Heart right ventricle (tissue), 16 donors: ENCODE data around the gene LPP. TPM values are rescaled to one million over a fixed set of nuclear protein-coding genes. Genes with fewer than 3 reads are reported as not detected.

Source experiments
- ATAC-seq, 8 donors: fragments of 200-7000 bp; cut with Tn5 transposase; one replicate each; pipeline ENCODE4 v1.9.1; 2020; ENCODE audit warnings: mild to moderate bottlenecking in 8 of 8, moderate library complexity in 8 of 8, moderate number of reproducible peaks in 1 of 8
- DNase-seq, 2 donors: peaks; one replicate each; pipeline ENCODE4 v3.0.0-alpha.2; 2020
- H3K27ac ChIP-seq, 10 donors: fragments of 200-600 bp; sonication (generic) in 2 of 10; one replicate each; pipeline versions ENCODE4 v1.5.0 to v1.8.0; 2020 to 2022; ENCODE audit warnings: mild to moderate bottlenecking in 3 of 10
- H3K27me3 ChIP-seq, 7 donors: fragments of 200-600 bp; one replicate each; pipeline ENCODE4 v1.8.0; 2021 to 2022; ENCODE audit warnings: mild to moderate bottlenecking in 2 of 7
- H3K36me3 ChIP-seq, 9 donors: fragments of 200-600 bp; sonication (generic) in 1 of 9; one replicate each; pipeline versions ENCODE4 v1.5.0 to v1.8.0; 2020 to 2022; ENCODE audit warnings: mild to moderate bottlenecking in 2 of 9
- H3K4me1 ChIP-seq, 9 donors: fragments of 200-600 bp; sonication (generic) in 1 of 9; one replicate each; pipeline versions ENCODE4 v1.5.0 to v1.8.0; 2020 to 2022; ENCODE audit warnings: mild to moderate bottlenecking in 4 of 9
- H3K4me3 ChIP-seq, 10 donors: fragments of 200-600 bp; sonication (generic) in 2 of 10; one replicate each; pipeline versions ENCODE4 v1.5.0 to v1.8.0; 2020 to 2022; ENCODE audit warnings: mild to moderate bottlenecking in 7 of 10, moderate library complexity in 2 of 10
- H3K9me3 ChIP-seq, 11 donors: fragments of 200-600 bp in 10 of 11; sonication (generic) in 2 of 11; one replicate each; pipeline versions ENCODE4 v1.5.0 to v1.8.0; 2013 to 2022; ENCODE audit warnings: mild to moderate bottlenecking in 2 of 11, control low read depth in 1 of 11, moderate library complexity in 1 of 11
- WGBS, 2 donors: extraction: QIAGEN DNeasy Blood & Tissue Kit; methylation state at CpG; one replicate each; pipeline ENCODE4 v1.1.7; 2013; ENCODE audit warnings: inconsistent platforms in 1 of 2; 5-methylcytosine and 5-hydroxymethylcytosine counted together
- intact Hi-C, 10 donors: fragments of 100-400 bp; cut with DNase I; formaldehyde crosslinking; loops; one replicate each; pipeline versions ENCODE4 v1.11.1 to v1.14.2; 2022
- polyA plus RNA-seq, 2 donors: library from polyadenylated mRNA; stranded (reverse); fragments of 200-250 nt; gene quantifications; one replicate each; pipeline ENCODE4 v1.2.3, GENCODE V29; 2013
- total RNA-seq, 10 donors: library from RNA; stranded (reverse); fragmentation: NEBNext Ultra II Directional in 3 of 10; extraction: Animal tissue kit (Norgen Biotek cat#: 25700) in 3 of 10; gene quantifications; one replicate each; pipeline versions ENCODE4 v1.2.1 to v1.2.4, GENCODE V29; 2021 to 2023
- TF ChIP-seq, protein P1 (sequence below), 9 donors: fragments of 200-600 bp; sonication (generic) in 2 of 9; IDR thresholded peaks; one replicate each; pipeline versions ENCODE4 v1.5.0 to v1.8.0; 2021 to 2022; ENCODE audit warnings: antibody characterized with exemption in 9 of 9, mild to moderate bottlenecking in 5 of 9, moderate library complexity in 1 of 9
- donor health status: Arrhythmogenic right ventricular cardiomyopathy.
- donor health status: ischemic (EF 13 %, LVEDD 7.1; RV severe dilation, severe dysfunction).
- donor health status: healthy with polysubstance abuse.
- donor health status: DM: no; HTN: yes; CAD: no.
- donor health status: DM: no; HTN: no; CAD: no.
- donor health status: ischemic (EF 25% LVEDD 6.9; RV normal size, moderate dysfunction).
- donor health status: ischemic (EF 25% LVEDD 5.7; RV mildly dilated, moderate dysfunction).
- donor health status: healthy.
- donor health status: DM: yes; HTN: yes; CAD: no.
- donor health status: Ischemic cardiomyopathy.
- donor health status: ischemic (EF 35%, LVEDD 5.7; RV mildly dilated, moderate dysfunction).
- donor health status: nonischemic (EF 11% LVEDD 7.7; RV severe dilation, severe dysfunction).
- donor health status: DM: yes; HTN: yes; CAD: no.
- donor health status: PGD.
- donor health status: ischemic (EF 29% LVEDD 5.4; RV normal size, mild dysfunction).
- donor health status: nonischemic (EF 23%, LVEDD 6.1; RV moderate dilation, normal function).

LPP gene
- total and polyA plus RNA-seq, 12 donors = 8.5 to 188 (median 140) TPM

- H3K27ac ChIP-seq = peak overlapping the region in 9 of 10 donors; percentile 54 to 80 (median 69)
- DNase-seq (no peak), ATAC-seq (peak in 3 of 8 donors; percentile 45 to 58 (median 48))
- intact Hi-C loops = no loop called here
- H3K36me3 ChIP-seq = peaks cover 0 to 13% (median 0%) of the 10 kb centered on the region in 9 donors
- TF ChIP-seq, protein P1, sequence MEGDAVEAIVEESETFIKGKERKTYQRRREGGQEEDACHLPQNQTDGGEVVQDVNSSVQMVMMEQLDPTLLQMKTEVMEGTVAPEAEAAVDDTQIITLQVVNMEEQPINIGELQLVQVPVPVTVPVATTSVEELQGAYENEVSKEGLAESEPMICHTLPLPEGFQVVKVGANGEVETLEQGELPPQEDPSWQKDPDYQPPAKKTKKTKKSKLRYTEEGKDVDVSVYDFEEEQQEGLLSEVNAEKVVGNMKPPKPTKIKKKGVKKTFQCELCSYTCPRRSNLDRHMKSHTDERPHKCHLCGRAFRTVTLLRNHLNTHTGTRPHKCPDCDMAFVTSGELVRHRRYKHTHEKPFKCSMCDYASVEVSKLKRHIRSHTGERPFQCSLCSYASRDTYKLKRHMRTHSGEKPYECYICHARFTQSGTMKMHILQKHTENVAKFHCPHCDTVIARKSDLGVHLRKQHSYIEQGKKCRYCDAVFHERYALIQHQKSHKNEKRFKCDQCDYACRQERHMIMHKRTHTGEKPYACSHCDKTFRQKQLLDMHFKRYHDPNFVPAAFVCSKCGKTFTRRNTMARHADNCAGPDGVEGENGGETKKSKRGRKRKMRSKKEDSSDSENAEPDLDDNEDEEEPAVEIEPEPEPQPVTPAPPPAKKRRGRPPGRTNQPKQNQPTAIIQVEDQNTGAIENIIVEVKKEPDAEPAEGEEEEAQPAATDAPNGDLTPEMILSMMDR (IDR thresholded peaks at IDR 0.05) = no peak
- H3K27me3 ChIP-seq = no peaks in the 10 kb centered on the region
- WGBS, 2 donors = 96 to 97% methylated on average over 8 of the region's 8 CpGs
- no peaks in the 10 kb centered on the region for H3K9me3 ChIP-seq
- H3K4me3 ChIP-seq = no peak overlapping the region
- peaks cover 0 to 71% (median 25%) of the 10 kb centered on the region in 9 donors for H3K4me1 ChIP-seq
These were observed 77.5 kb downstream of the LPP start for GRCh38 chr3:188231456-188231855.

GRCh38 chr3:188232656-188233055 lies 78.7 kb downstream of the LPP start:
- 67 to 69% methylated on average over 2 of the region's 2 CpGs for WGBS, 2 donors
- Histone ChIP-seq H3K27ac (peak overlapping the region in 2 of 10 donors; percentile 37 to 69), H3K4me3 (no peak overlapping the region), H3K36me3 (peaks cover 0 to 9% (median 0%) of the 10 kb centered on the region in 9 donors), H3K27me3 (no peaks in the 10 kb centered on the region), H3K4me1 (peaks cover 0 to 68% (median 21%) of the 10 kb centered on the region in 9 donors), H3K9me3 (no peaks in the 10 kb centered on the region)
- intact Hi-C loops = no loop called here
- TF ChIP-seq, protein P1 (IDR thresholded peaks at IDR 0.05) = no peak
- no peak for DNase-seq
- ATAC-seq = no peak

GRCh38 chr3:188233320-188233719 lies 79.4 kb downstream of the LPP start:
- TF ChIP-seq, protein P1 (IDR thresholded peaks at IDR 0.05) = no peak
- Histone ChIP-seq H3K4me3 (no peak overlapping the region), H3K4me1 (peaks cover 0 to 68% (median 21%) of the 10 kb centered on the region in 9 donors), H3K27me3 (no peaks in the 10 kb centered on the region), H3K36me3 (peaks cover 0 to 9% (median 0%) of the 10 kb centered on the region in 9 donors), H3K27ac (peak overlapping the region in 4 of 10 donors; percentile 17 to 69 (median 38)), H3K9me3 (no peaks in the 10 kb centered on the region)
- intact Hi-C loops = no loop called here
- 43 to 47% methylated on average over 1 of the region's 1 CpG for WGBS, 2 donors
- DNase-seq (no peak), ATAC-seq (no peak)

DNA sequence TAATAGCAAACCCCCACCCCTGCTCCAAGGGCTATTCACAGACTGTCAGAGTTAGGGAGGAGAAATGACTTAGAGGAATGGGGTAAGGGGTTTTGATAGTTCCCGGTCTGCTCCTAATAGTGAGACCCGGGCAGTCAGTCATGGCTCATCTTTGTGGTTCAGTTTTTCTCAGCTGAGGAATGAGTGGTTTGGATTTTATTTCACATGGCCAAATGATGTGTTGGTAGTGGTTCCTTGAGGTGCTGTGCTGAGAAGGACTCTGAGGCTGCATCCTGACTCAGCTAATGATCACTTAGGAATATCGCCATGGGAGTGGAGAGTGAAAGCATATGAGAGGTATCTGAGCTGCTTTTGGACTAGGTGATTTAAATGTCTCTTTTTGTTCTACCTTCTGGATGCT lies 80.2 kb downstream of the LPP start:
- no peak for DNase-seq
- Histone ChIP-seq H3K9me3 (no peaks in the 10 kb centered on the region), H3K36me3 (peaks cover 0 to 13% (median 0%) of the 10 kb centered on the region in 9 donors), H3K4me3 (no peak overlapping the region), H3K27me3 (no peaks in the 10 kb centered on the region), H3K4me1 (peaks cover 0 to 63% (median 18%) of the 10 kb centered on the region in 9 donors), H3K27ac (peak overlapping the region in 4 of 10 donors; percentile 17 to 69 (median 31))
- ATAC-seq = no peak
- 97 to 98% methylated on average over 3 of the region's 3 CpGs for WGBS, 2 donors
- intact Hi-C loops = no loop called here
- TF ChIP-seq, protein P1 (IDR thresholded peaks at IDR 0.05) = no peak
